SK-N-SH treated with all-trans-retinoic acid at 6 μM for 48 hours (cell line): ENCODE measurements around the gene TXNDC11.
A peak's percentile ranks its signal among the peaks of the same experiment; 100 is the strongest.
"Not testable (repeated sequence)": the region's sequence is repeated elsewhere in the genome, so short reads cannot be mapped to it uniquely, and the experiment has no call there.

Experiments used
- ATAC-seq: fragments of 200-7000 bp; cut with Tn5 transposase; 3 replicates; pipeline ENCODE4 v1.9.1; 2020; ENCODE audit warnings: mild to moderate bottlenecking, moderate library complexity
- ARNTL ChIP-seq: fragments of 450-650 bp; formaldehyde crosslinking; IDR thresholded peaks from 2 replicates; pipeline ENCODE4 v1.5.0; 2020; ENCODE audit warnings: low read depth, mild to moderate bottlenecking, moderate library complexity, borderline replicate concordance
- BACH2 ChIP-seq: fragments of 250-450 bp; sonication (Bioruptor Pico); IDR thresholded peaks from 2 replicates; pipeline ENCODE4 v1.9.0; 2021; ENCODE audit warnings: mild to moderate bottlenecking, borderline replicate concordance
- CREB5 ChIP-seq: fragments of 250-450 bp; sonication (Bioruptor Pico); IDR thresholded peaks from 2 replicates; pipeline ENCODE4 v1.5.1; 2020; ENCODE audit warnings: low read depth, mild to moderate bottlenecking, moderate library complexity
- ESRRG ChIP-seq: fragments of 250-450 bp; sonication (Bioruptor Pico); IDR thresholded peaks from 2 replicates; pipeline ENCODE4 v1.6.1; 2021; ENCODE audit warnings: mild to moderate bottlenecking
- GLIS3 ChIP-seq: fragments of 250-450 bp; sonication (Bioruptor Pico); IDR thresholded peaks from 2 replicates; pipeline ENCODE4 v1.5.0; 2020; ENCODE audit warnings: mild to moderate bottlenecking, moderate library complexity
- PATZ1 ChIP-seq: fragments of 250-450 bp; sonication (Bioruptor Pico); IDR thresholded peaks from 2 replicates; pipeline ENCODE4 v1.8.0; 2020; ENCODE audit warnings: mild to moderate bottlenecking, moderate library complexity, borderline replicate concordance
- PPARA ChIP-seq: fragments of 250-450 bp; sonication (Bioruptor Pico); IDR thresholded peaks from 2 replicates; pipeline ENCODE4 v1.5.0; 2020; ENCODE audit warnings: mild to moderate bottlenecking, borderline replicate concordance
- RARB ChIP-seq: fragments of 250-450 bp; sonication (Bioruptor Pico); IDR thresholded peaks from 2 replicates; pipeline ENCODE4 v1.8.0; 2021; ENCODE audit warnings: mild to moderate bottlenecking, moderate library complexity
- SNAI2 ChIP-seq: fragments of 250-450 bp; sonication (Bioruptor Pico); IDR thresholded peaks from 2 replicates; pipeline ENCODE4 v1.5.0; 2020; ENCODE audit warnings: mild to moderate bottlenecking, moderate library complexity
- TCF4 ChIP-seq: fragments of 250-450 bp; sonication (Bioruptor Pico); IDR thresholded peaks from 2 replicates; pipeline ENCODE4 v1.8.0; 2021; ENCODE audit warnings: mild to moderate bottlenecking, moderate library complexity, borderline replicate concordance
- TOX ChIP-seq: fragments of 250-450 bp; sonication (Bioruptor Pico); IDR thresholded peaks from 2 replicates; pipeline ENCODE4 v1.8.0; 2021; ENCODE audit warnings: mild to moderate bottlenecking, moderate library complexity, borderline replicate concordance
- TSHZ2 ChIP-seq: fragments of 250-450 bp; sonication (Bioruptor Pico); IDR thresholded peaks from 2 replicates; pipeline ENCODE4 v1.5.0; 2020; ENCODE audit warnings: mild to moderate bottlenecking, moderate library complexity
- ZC3H10 ChIP-seq: fragments of 250-450 bp; sonication (Bioruptor Pico); IDR thresholded peaks from 2 replicates; pipeline ENCODE4 v1.5.1; 2021; ENCODE audit warnings: mild to moderate bottlenecking, moderate library complexity
- ZNF70 ChIP-seq: fragments of 450-650 bp; formaldehyde crosslinking; IDR thresholded peaks from 2 replicates; pipeline ENCODE4 v1.5.0; 2020; ENCODE audit warnings: mild to moderate bottlenecking, moderate library complexity
- ZNF8 ChIP-seq: fragments of 450-650 bp; formaldehyde crosslinking; IDR thresholded peaks from 2 replicates; pipeline ENCODE4 v1.5.0; 2020; ENCODE audit warnings: mild to moderate bottlenecking, moderate library complexity

TXNDC11 gene, protein sequence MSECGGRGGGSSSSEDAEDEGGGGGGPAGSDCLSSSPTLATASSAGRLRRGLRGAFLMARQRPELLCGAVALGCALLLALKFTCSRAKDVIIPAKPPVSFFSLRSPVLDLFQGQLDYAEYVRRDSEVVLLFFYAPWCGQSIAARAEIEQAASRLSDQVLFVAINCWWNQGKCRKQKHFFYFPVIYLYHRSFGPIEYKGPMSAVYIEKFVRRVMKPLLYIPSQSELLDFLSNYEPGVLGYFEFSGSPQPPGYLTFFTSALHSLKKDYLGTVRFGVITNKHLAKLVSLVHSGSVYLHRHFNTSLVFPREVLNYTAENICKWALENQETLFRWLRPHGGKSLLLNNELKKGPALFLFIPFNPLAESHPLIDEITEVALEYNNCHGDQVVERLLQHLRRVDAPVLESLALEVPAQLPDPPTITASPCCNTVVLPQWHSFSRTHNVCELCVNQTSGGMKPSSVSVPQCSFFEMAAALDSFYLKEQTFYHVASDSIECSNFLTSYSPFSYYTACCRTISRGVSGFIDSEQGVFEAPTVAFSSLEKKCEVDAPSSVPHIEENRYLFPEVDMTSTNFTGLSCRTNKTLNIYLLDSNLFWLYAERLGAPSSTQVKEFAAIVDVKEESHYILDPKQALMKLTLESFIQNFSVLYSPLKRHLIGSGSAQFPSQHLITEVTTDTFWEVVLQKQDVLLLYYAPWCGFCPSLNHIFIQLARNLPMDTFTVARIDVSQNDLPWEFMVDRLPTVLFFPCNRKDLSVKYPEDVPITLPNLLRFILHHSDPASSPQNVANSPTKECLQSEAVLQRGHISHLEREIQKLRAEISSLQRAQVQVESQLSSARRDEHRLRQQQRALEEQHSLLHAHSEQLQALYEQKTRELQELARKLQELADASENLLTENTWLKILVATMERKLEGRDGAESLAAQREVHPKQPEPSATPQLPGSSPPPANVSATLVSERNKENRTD

DNA sequence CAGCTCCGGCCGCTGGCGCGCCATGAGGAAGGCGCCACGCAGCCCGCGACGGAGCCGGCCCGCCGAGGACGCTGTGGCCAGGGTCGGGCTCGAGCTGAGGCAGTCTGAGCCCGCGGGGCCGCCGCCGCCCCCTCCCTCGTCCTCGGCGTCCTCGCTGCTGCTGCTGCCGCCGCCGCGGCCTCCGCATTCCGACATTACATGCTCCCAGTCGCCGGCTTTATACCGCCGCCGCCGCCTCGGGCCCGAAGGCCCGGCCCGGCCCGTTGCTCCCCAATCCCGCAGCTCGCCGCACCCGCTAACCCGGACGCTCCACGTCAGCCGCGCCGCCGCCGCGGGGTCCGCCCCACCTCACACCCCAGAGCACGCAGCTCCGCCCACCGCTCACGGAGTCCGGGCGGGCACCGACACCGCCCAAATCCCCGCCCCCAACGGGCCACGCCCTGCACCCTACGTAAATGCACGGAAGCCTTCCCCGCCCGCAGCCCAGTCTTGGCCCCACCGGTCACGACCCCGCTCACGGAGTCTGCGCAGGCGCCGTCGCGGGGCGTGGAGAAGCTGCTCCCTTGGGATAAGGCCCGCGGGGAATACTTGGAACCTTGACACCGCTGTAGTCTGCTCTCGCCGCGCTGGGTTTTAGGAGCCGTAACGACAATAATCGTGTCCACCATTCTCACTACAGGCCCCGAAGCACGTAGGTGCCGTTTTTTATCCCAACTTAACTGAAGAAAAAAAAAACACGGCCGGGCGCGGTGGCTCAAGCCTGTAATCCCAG is at the start of gene TXNDC11:
Gene TXNDC11 (minus strand): TSS at position 322 of the 772 bp plus-strand sequence. CDS start 127 bp downstream, at position 195.
- TF ChIP-seq ZNF70 (CRISPR knock-in tag) (no peak), ZC3H10 (CRISPR knock-in tag) (no peak), TSHZ2 (CRISPR knock-in tag) (no peak), TOX (no peak), SNAI2 (CRISPR knock-in tag) (no peak), BACH2 (CRISPR knock-in tag) (no peak), GLIS3 (CRISPR knock-in tag) (no peak)
- peak; percentile 93 for ATAC-seq

DNA sequence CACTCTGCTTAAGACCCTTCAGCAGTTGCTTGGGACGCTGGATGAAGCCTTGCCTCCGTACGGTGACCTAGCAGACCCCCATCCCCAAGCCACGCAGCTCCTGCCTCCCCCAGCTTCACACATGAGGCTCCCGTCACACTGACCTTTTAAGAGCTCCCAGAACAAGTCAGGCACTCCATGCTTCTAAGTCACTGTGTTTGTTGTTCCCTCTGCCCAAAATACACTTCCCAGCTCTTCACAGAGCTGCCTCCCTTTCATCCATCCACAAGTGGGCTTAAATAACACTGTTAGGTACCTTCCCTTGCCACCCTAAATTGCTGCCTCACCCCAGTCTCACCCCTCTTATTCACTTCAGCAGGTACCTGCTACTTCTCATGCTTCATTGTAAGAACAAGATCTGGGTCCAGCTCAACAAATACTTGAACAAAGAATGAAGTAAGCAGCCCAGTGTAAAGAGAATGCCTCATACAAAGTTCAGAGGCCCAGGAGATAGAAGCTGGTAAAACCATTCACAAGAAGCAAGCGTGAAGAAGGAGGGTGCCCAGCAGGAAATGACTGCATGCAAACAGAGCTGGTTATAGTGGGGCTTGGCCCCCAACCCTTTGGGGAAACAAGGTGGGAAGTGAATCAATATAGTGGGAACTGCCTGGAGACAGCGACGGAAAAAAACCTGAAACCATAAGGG is 48.6 kb upstream of the TXNDC11 start:
- TF ChIP-seq TOX = no peak
- TF ChIP-seq ZNF8 (CRISPR knock-in tag) = no peak
- TF ChIP-seq ZNF70 (CRISPR knock-in tag) = no peak
- TF ChIP-seq ARNTL = no peak
- no peak for TF ChIP-seq RARB (CRISPR knock-in tag)
- no peak for TF ChIP-seq TSHZ2 (CRISPR knock-in tag)
- TF ChIP-seq ESRRG (CRISPR knock-in tag) = no peak
- no peak for TF ChIP-seq PATZ1 (CRISPR knock-in tag)
- TF ChIP-seq TCF4 = no peak
- no peak for TF ChIP-seq PPARA (CRISPR knock-in tag)
- TF ChIP-seq GLIS3 (CRISPR knock-in tag) = no peak
- no peak for TF ChIP-seq CREB5
- TF ChIP-seq, all 23 proteins: peak for 0
- no peak for ATAC-seq

DNA sequence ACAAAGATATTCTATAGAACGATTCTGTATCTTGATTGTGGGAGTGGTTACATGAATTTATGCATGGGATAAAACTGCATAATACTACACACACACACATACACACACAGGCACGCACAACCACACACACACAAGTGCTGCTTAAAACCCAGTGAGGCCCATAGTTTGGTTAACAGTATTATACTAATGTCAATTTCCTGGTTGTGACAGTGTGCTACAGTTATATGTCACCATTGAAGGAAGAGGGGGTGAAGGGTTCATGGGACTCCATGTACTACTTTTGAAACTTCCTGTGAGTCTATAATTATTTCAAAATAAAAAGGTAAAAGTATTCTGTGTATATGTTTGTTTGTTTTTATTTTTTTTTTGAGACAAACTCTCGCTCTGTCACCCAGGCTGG is 46.3 kb upstream of the TXNDC11 start:
- TF ChIP-seq GLIS3 (CRISPR knock-in tag) (no peak), ESRRG (CRISPR knock-in tag) (no peak), ARNTL (no peak), ZNF70 (CRISPR knock-in tag) (no peak)
- TF ChIP-seq, all 23 proteins: peak for 0
- ATAC-seq = no peak

DNA sequence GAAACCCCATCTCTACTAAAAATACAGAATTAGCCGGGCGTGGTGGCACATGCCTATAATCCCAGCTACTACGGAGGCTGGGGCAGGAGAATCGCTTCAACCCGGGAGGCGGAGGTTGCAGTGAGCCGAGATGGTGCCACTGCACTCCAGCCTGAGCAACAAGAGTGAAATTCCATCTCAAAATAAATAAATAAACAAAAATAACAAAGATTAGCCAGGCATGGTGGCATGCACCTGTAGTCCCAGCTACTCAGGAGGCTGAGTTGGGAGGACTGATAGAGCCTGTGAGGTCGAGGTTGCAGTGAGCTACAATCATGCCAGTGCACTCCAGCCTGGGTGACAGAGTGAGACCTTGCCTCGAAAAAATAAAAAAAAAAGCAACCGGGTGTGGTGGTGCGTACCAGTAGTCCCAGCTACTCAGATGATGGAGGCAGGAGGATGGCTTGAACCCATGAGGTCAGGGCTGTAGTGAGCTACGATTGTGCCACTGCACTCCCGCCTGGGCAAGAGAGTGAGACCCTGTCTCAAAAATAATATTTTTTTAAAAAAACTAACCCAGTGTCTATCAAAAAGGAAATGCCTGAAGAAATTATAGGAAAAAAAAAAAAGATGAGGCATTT is 42.4 kb upstream of the TXNDC11 start:
- not testable (repeated sequence) for ATAC-seq

- ATAC-seq = not testable (repeated sequence)
Observed at GRCh38 chr16:11784381-11784780, 41.7 kb upstream of the TXNDC11 start.
